VCaP (cell line): ENCODE results near the gene CENPM.
A peak's percentile ranks its signal among the peaks of the same experiment; 100 is the strongest.

Source experiments
- H3K27ac ChIP-seq: fragments of 450-650 bp; 2 replicates; pipeline ENCODE4 v1.5.1; 2017
- CTCF ChIP-seq: fragments of 450-650 bp; conservative IDR thresholded peaks from 2 replicates; pipeline ENCODE4 v1.5.1; 2017; ENCODE audit warnings: mild to moderate bottlenecking, moderate library complexity

The CENPM gene

GRCh38 chr22:41982865-41983264, 35.9 kb upstream of the CENPM start:
- TF ChIP-seq CTCF: no peak
- H3K27ac ChIP-seq: no peak overlapping the region

GRCh38 chr22:41979423-41980250, 32.7 kb upstream of the CENPM start:
- H3K27ac ChIP-seq: no peak overlapping the region
- TF ChIP-seq CTCF: no peak

GRCh38 chr22:41978732-41979131, 31.8 kb upstream of the CENPM start:
- no peak overlapping the region for H3K27ac ChIP-seq
- TF ChIP-seq CTCF: no peak

- TF ChIP-seq CTCF: no peak
- peak overlapping the region; percentile 65; the same call in 1 of the 2 replicates for H3K27ac ChIP-seq
Measured at GRCh38 chr22:41976961-41977566, 30.1 kb upstream of the CENPM start.

GRCh38 chr22:41976070-41976901, 29.3 kb upstream of the CENPM start:
- no peak for TF ChIP-seq CTCF
- peak overlapping the region; percentile 65; the same call in 1 of the 2 replicates for H3K27ac ChIP-seq

- no peak for TF ChIP-seq CTCF
- no peak overlapping the region for H3K27ac ChIP-seq
Measured at GRCh38 chr22:41975299-41976069, 28.5 kb upstream of the CENPM start.
